ENCODE data around the gene TGIF2.
"Not testable (repeated sequence)": the region's sequence is repeated elsewhere in the genome, so short reads cannot be mapped to it uniquely, and the experiment has no call there.

The TGIF2 gene

GRCh38 chr20:36606158-36607066, 33.0 kb downstream of the TGIF2 start:
- CTCF ChIA-PET: interaction anchor here (0.5 to 1.0 kb wide), 3 partner anchors 70 to 123 kb away, joined by 3 read pairs; no protein-coding TSS in a partner anchor
- POLR2A ChIA-PET: interaction anchor here (0.8 to 3.5 kb wide), 13 partner anchors 8 to 167 kb away, joined by 3 to 29 read pairs (median 5); partner anchors contain the start of genes DSN1, NDRG3 and TGIF2
- DNase-seq (ENCODE audit: extremely low spot score): no peak
- no peak for TF ChIP-seq ARNT (IDR thresholded peaks at IDR 0.05)
- TF ChIP-seq PKNOX1 (IDR thresholded peaks at IDR 0.05): no peak
- TF ChIP-seq L3MBTL2 (conservative IDR thresholded peaks at IDR 0.05): no peak
- TF ChIP-seq HDGF (IDR thresholded peaks at IDR 0.05; ENCODE audit: borderline replicate concordance): no peak
- TF ChIP-seq ELF4 (IDR thresholded peaks at IDR 0.05): no peak
- TF ChIP-seq FOXK2 (IDR thresholded peaks at IDR 0.05): no peak
- no peak for TF ChIP-seq LEF1 (IDR thresholded peaks at IDR 0.05; ENCODE audit: borderline replicate concordance)
- no peak for TF ChIP-seq FOXA1 (IDR thresholded peaks at IDR 0.05)
- no peak for TF ChIP-seq TARDBP (IDR thresholded peaks at IDR 0.05)

GRCh38 chr20:36607586-36608387, 34.4 kb downstream of the TGIF2 start:
- TF ChIP-seq ZNF384 (IDR thresholded peaks at IDR 0.05) (no peak), CTBP1 (IDR thresholded peaks at IDR 0.05; ENCODE audit: borderline replicate concordance) (no peak)
- no peak for DNase-seq (ENCODE audit: extremely low spot score)
- ChIA-PET CTCF (no interaction called here), POLR2A (no interaction called here)

GRCh38 chr20:36608388-36608728, 35.0 kb downstream of the TGIF2 start:
- POLR2A ChIA-PET; CTCF ChIA-PET; DNase-seq (ENCODE audit: extremely low spot score): not testable (repeated sequence)

GRCh38 chr20:36611625-36612024, 38.2 kb downstream of the TGIF2 start:
- ChIA-PET CTCF (no interaction called here), POLR2A (no interaction called here)
- no peak for TF ChIP-seq NFRKB (IDR thresholded peaks at IDR 0.05)
- TF ChIP-seq ARNT (IDR thresholded peaks at IDR 0.05): no peak
- no peak for TF ChIP-seq LEF1 (IDR thresholded peaks at IDR 0.05; ENCODE audit: borderline replicate concordance)
- TF ChIP-seq CTBP1 (IDR thresholded peaks at IDR 0.05; ENCODE audit: borderline replicate concordance): no peak
- DNase-seq (ENCODE audit: extremely low spot score): no peak

GRCh38 chr20:36613974-36614373, 40.6 kb downstream of the TGIF2 start:
- no peak for DNase-seq (ENCODE audit: extremely low spot score)
- TF ChIP-seq LEF1 (IDR thresholded peaks at IDR 0.05; ENCODE audit: borderline replicate concordance): no peak
- no peak for TF ChIP-seq L3MBTL2 (conservative IDR thresholded peaks at IDR 0.05)
- TF ChIP-seq HDGF (IDR thresholded peaks at IDR 0.05; ENCODE audit: borderline replicate concordance): no peak
- no peak for TF ChIP-seq SP1 (IDR thresholded peaks at IDR 0.05)
- no peak for TF ChIP-seq ARNT (IDR thresholded peaks at IDR 0.05)
- TF ChIP-seq FOXK2 (IDR thresholded peaks at IDR 0.05): no peak
- TF ChIP-seq ZNF384 (IDR thresholded peaks at IDR 0.05): no peak
- CTCF ChIA-PET: no interaction called here
- POLR2A ChIA-PET: interaction anchor here (1.4 kb wide), 1 partner anchor 8 kb away, joined by 5 read pairs; the partner anchor contains the start of gene RAB5IF

GRCh38 chr20:36614781-36615557, 41.6 kb downstream of the TGIF2 start:
- CTCF ChIA-PET: no interaction called here
- TF ChIP-seq CTBP1 (IDR thresholded peaks at IDR 0.05; ENCODE audit: borderline replicate concordance) (no peak), BHLHE40 (IDR thresholded peaks at IDR 0.05; ENCODE audit: borderline replicate concordance) (no peak), FOXK2 (IDR thresholded peaks at IDR 0.05) (no peak), NFRKB (IDR thresholded peaks at IDR 0.05) (no peak), SP1 (IDR thresholded peaks at IDR 0.05) (no peak), LEF1 (IDR thresholded peaks at IDR 0.05; ENCODE audit: borderline replicate concordance) (no peak), FOXA1 (IDR thresholded peaks at IDR 0.05) (no peak), L3MBTL2 (conservative IDR thresholded peaks at IDR 0.05) (no peak), TARDBP (IDR thresholded peaks at IDR 0.05) (no peak), ZNF384 (IDR thresholded peaks at IDR 0.05) (no peak), ARNT (IDR thresholded peaks at IDR 0.05) (no peak), PKNOX1 (IDR thresholded peaks at IDR 0.05) (no peak), HDGF (IDR thresholded peaks at IDR 0.05; ENCODE audit: borderline replicate concordance) (no peak), ELF4 (IDR thresholded peaks at IDR 0.05) (no peak), SUZ12 (IDR thresholded peaks at IDR 0.05) (no peak), FOXM1 (IDR thresholded peaks at IDR 0.05; ENCODE audit: borderline replicate concordance) (no peak)
- POLR2A ChIA-PET: interaction anchor here (1.4 kb wide), 1 partner anchor 9 kb away, joined by 5 read pairs; the partner anchor contains the start of gene RAB5IF
- no peak for DNase-seq (ENCODE audit: extremely low spot score)

Measured in HEK293T (cell line).